ENCODE measurements around the gene KLF11. TPM values are rescaled to one million over a fixed set of nuclear protein-coding genes. Genes with fewer than 3 reads are reported as not detected.

The KLF11 gene
- total RNA-seq, 2 experiments from 2014 or later = 26.7 to 29.6 TPM

GRCh38 chr2:10078704-10079265 is 35.4 kb downstream of the KLF11 start:
- Mint-ChIP-seq H3K4me3 (peak overlapping the region; percentile 73), H3K4me1 (ENCODE audit: low read depth) (peaks cover 13% of the 10 kb centered on the region), H3K27me3 (peaks cover 76% of the 10 kb centered on the region), H3K9me3 (no peaks in the 10 kb centered on the region), H3K27ac (no peak overlapping the region), H3K36me3 (ENCODE audit: low read depth) (no peaks in the 10 kb centered on the region)
- ChIA-PET CTCF (interaction anchor here (0.6 kb wide), 1 partner anchor 11 kb away, joined by 4 read pairs; no protein-coding TSS in a partner anchor), POLR2A (no interaction called here)
- peaks cover 57 to 77% of the 10 kb centered on the region in 2 experiments for H3K27me3 ChIP-seq (ENCODE audit: control insufficient read depth in 1 of 2, insufficient read depth in 2 of 2, low read length in 2 of 2)
- no peaks in the 10 kb centered on the region for H3K36me3 ChIP-seq (ENCODE audit: insufficient read depth, low read length)
- TF ChIP-seq CTCF (IDR thresholded peaks at IDR 0.05) = no peak
- no peak overlapping the region for H3K27ac ChIP-seq (ENCODE audit: low read depth in 1 of 2, low read length in 2 of 2)
- H3K4me3 ChIP-seq (ENCODE audit: low read length) = no peak overlapping the region
- H3K9me3 ChIP-seq (ENCODE audit: control insufficient read depth in 1 of 2, insufficient read depth in 1 of 2, low read length in 2 of 2) = no peaks in the 10 kb centered on the region
- intact Hi-C loops (cut with DNase I, micrococcal nuclease) = loop anchor here (5.0 to 10.0 kb wide), 2 partner anchors 39 to 326 kb away; no protein-coding TSS in a partner anchor
- no peak for ATAC-seq (ENCODE audit: poor library complexity)
- H3K4me1 ChIP-seq (ENCODE audit: insufficient read depth, low read length) = peaks cover 27% of the 10 kb centered on the region
- DNase-seq = no peak

- ChIA-PET POLR2A (no interaction called here), CTCF (interaction anchor here (0.6 kb wide), 1 partner anchor 12 kb away, joined by 4 read pairs; no protein-coding TSS in a partner anchor)
- H3K9me3 ChIP-seq (ENCODE audit: control insufficient read depth in 1 of 2, insufficient read depth in 1 of 2, low read length in 2 of 2) = no peaks in the 10 kb centered on the region
- H3K36me3 ChIP-seq (ENCODE audit: insufficient read depth, low read length) = no peaks in the 10 kb centered on the region
- ATAC-seq (ENCODE audit: poor library complexity) (peak; percentile 49), DNase-seq (peak in 3 of 14 experiments; percentile 14 to 43 (median 40))
- peak overlapping the region; percentile 73 for H3K4me3 Mint-ChIP-seq
- peaks cover 13% of the 10 kb centered on the region for H3K4me1 Mint-ChIP-seq (ENCODE audit: low read depth)
- peaks cover 27% of the 10 kb centered on the region for H3K4me1 ChIP-seq (ENCODE audit: insufficient read depth, low read length)
- no peaks in the 10 kb centered on the region for H3K9me3 Mint-ChIP-seq
- H3K36me3 Mint-ChIP-seq (ENCODE audit: low read depth) = no peaks in the 10 kb centered on the region
- peaks cover 76% of the 10 kb centered on the region for H3K27me3 Mint-ChIP-seq
- peaks cover 60 to 77% of the 10 kb centered on the region in 2 experiments for H3K27me3 ChIP-seq (ENCODE audit: control insufficient read depth in 1 of 2, insufficient read depth in 2 of 2, low read length in 2 of 2)
- no peak for TF ChIP-seq CTCF (IDR thresholded peaks at IDR 0.05)
- no peak overlapping the region for H3K4me3 ChIP-seq (ENCODE audit: low read length)
- no peak overlapping the region for H3K27ac Mint-ChIP-seq
- H3K27ac ChIP-seq (ENCODE audit: low read depth in 1 of 2, low read length in 2 of 2) = no peak overlapping the region
- intact Hi-C loops (cut with DNase I, micrococcal nuclease) = loop anchor here (5.0 to 10.0 kb wide), 2 partner anchors 38 to 325 kb away; no protein-coding TSS in a partner anchor
These were observed 36.0 kb downstream of the KLF11 start for GRCh38 chr2:10079266-10079869.

- Mint-ChIP-seq H3K4me1 (ENCODE audit: low read depth) (peaks cover 13% of the 10 kb centered on the region), H3K36me3 (ENCODE audit: low read depth) (no peaks in the 10 kb centered on the region), H3K27me3 (peaks cover 78% of the 10 kb centered on the region), H3K4me3 (peak within 1 kb of the TSS; percentile 73), H3K27ac (no peak within 1 kb of the TSS), H3K9me3 (no peaks in the 10 kb centered on the region)
- Histone ChIP-seq H3K27ac (ENCODE audit: low read depth in 1 of 2, low read length in 2 of 2) (no peak within 1 kb of the TSS), H3K4me1 (ENCODE audit: insufficient read depth, low read length) (peaks cover 27% of the 10 kb centered on the region), H3K27me3 (ENCODE audit: control insufficient read depth in 1 of 2, insufficient read depth in 2 of 2, low read length in 2 of 2) (peaks cover 64 to 80% of the 10 kb centered on the region in 2 experiments), H3K4me3 (ENCODE audit: low read length) (peak within 1 kb of the TSS; percentile 35), H3K9me3 (ENCODE audit: control insufficient read depth in 1 of 2, insufficient read depth in 1 of 2, low read length in 2 of 2) (no peaks in the 10 kb centered on the region), H3K36me3 (ENCODE audit: insufficient read depth, low read length) (no peaks in the 10 kb centered on the region)
- POLR2A ChIA-PET = no interaction called here
- TF ChIP-seq CTCF (IDR thresholded peaks at IDR 0.05) = no peak
- DNase-seq (peak in 2 of 14 experiments; percentile 35 to 37), ATAC-seq (ENCODE audit: poor library complexity) (peak; percentile 31)
- CTCF ChIA-PET = interaction anchor here (1.5 kb wide), 1 partner anchor 329 kb away, joined by 6 read pairs; no protein-coding TSS in a partner anchor
- intact Hi-C loops (cut with DNase I, micrococcal nuclease) = loop anchor here (5.0 to 10.0 kb wide), 2 partner anchors 37 to 325 kb away; no protein-coding TSS in a partner anchor
These were observed 36.7 kb downstream of the KLF11 start, which contains the start of gene CYS1 for GRCh38 chr2:10079870-10080535. TSS of gene CYS1 (minus strand) at chr2:10080411. CDS start at chr2:10080223, 188 bp downstream.

Data from CD4-positive, alpha-beta T cell (primary cell).